ENCODE results near the gene CHRNB1.

CHRNB1 gene

DNA sequence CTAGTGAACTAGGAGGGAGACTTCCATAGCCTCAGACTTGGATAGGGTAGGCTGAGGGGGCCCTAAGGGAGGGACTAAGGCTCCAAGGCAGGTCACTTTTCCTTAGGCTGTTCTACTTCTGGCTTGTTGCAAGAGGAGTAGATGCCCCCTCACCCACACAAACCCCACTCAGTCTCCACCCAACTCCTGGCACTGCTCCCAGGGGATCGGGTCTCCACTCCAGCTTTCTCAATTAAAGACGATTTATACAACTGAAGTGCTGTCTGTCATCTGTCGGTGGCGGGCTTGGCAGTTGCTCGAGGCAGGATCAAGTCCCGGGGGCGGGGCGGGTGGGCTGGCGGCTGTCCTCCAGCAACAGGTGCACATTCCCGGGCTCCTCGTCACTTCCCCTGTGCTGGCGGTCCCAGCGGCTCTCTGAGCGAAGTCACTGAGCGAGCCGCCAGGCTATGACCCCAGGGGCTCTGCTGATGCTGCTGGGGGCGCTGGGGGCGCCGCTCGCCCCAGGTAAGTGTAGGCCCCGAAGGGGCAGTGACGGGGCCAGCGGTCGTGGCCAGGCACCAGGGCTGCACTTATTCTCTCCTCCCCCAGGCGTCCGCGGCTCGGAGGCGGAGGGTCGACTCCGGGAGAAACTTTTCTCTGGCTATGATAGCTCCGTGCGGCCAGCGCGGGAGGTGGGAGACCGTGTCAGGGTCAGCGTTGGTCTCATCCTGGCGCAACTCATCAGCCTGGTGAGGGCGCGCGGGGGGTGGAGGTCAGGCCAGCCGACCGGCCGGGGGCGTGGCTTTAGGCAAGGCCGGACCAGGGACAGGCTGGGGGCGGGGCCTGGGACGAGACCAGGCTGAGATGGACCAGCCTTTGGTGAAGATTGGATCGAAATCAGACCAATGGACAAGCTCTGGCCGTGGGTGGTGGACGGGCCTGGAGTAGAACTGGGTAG lies at the start of gene CHRNB1 (continued):
- TF ChIP-seq, protein P1, sequence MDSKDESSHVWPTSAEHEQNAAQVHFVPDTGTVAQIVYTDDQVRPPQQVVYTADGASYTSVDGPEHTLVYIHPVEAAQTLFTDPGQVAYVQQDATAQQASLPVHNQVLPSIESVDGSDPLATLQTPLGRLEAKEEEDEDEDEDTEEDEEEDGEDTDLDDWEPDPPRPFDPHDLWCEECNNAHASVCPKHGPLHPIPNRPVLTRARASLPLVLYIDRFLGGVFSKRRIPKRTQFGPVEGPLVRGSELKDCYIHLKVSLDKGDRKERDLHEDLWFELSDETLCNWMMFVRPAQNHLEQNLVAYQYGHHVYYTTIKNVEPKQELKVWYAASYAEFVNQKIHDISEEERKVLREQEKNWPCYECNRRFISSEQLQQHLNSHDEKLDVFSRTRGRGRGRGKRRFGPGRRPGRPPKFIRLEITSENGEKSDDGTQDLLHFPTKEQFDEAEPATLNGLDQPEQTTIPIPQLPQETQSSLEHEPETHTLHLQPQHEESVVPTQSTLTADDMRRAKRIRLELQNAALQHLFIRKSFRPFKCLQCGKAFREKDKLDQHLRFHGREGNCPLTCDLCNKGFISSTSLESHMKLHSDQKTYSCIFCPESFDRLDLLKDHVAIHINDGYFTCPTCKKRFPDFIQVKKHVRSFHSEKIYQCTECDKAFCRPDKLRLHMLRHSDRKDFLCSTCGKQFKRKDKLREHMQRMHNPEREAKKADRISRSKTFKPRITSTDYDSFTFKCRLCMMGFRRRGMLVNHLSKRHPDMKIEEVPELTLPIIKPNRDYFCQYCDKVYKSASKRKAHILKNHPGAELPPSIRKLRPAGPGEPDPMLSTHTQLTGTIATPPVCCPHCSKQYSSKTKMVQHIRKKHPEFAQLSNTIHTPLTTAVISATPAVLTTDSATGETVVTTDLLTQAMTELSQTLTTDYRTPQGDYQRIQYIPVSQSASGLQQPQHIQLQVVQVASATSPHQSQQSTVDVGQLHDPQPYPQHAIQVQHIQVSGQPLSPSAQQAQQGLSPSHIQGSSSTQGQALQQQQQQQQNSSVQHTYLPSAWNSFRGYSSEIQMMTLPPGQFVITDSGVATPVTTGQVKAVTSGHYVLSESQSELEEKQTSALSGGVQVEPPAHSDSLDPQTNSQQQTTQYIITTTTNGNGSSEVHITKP (tag by site-specific recombination; IDR thresholded peaks at IDR 0.05) = peak; percentile 45; the same call in 1 of the 2 replicates
- TF ChIP-seq RBAK (tag by site-specific recombination; IDR thresholded peaks at IDR 0.05) (no peak), KLF7 (tag by site-specific recombination; IDR thresholded peaks at IDR 0.05; ENCODE audit: borderline replicate concordance) (no peak), ZNF174 (tag by site-specific recombination; IDR thresholded peaks at IDR 0.05) (no peak), ZNF558 (tag by site-specific recombination; IDR thresholded peaks at IDR 0.05) (no peak), KLF8 (tag by site-specific recombination; IDR thresholded peaks at IDR 0.05) (no peak; the same call in 1 of the 2 replicates), ZBTB48 (tag by site-specific recombination; IDR thresholded peaks at IDR 0.05) (no peak), ZNF549 (tag by site-specific recombination; IDR thresholded peaks at IDR 0.05) (no peak), ZNF202 (tag by site-specific recombination; IDR thresholded peaks at IDR 0.05; ENCODE audit: borderline replicate concordance) (no peak), ZNF501 (tag by site-specific recombination; IDR thresholded peaks at IDR 0.05) (no peak), ZNF221 (tag by site-specific recombination; IDR thresholded peaks at IDR 0.05; ENCODE audit: borderline replicate concordance) (no peak), ZNF146 (tag by site-specific recombination; IDR thresholded peaks at IDR 0.05) (no peak), MZF1 (tag by site-specific recombination; IDR thresholded peaks at IDR 0.05; ENCODE audit: borderline replicate concordance) (no peak), ZNF510 (tag by site-specific recombination; IDR thresholded peaks at IDR 0.05; ENCODE audit: insufficient replicate concordance) (no peak), ZNF629 (tag by site-specific recombination; IDR thresholded peaks at IDR 0.05) (no peak), ZNF175 (tag by site-specific recombination; IDR thresholded peaks at IDR 0.05) (no peak), GFI1B (tag by site-specific recombination; IDR thresholded peaks at IDR 0.05) (no peak), ZNF404 (tag by site-specific recombination; IDR thresholded peaks at IDR 0.05) (no peak), ZNF211 (tag by site-specific recombination; IDR thresholded peaks at IDR 0.05; ENCODE audit: low read depth) (no peak), ZNF394 (tag by site-specific recombination; IDR thresholded peaks at IDR 0.05; ENCODE audit: borderline replicate concordance) (no peak), ZNF707 (tag by site-specific recombination; IDR thresholded peaks at IDR 0.05) (no peak), ZNF530 (tag by site-specific recombination; IDR thresholded peaks at IDR 0.05; ENCODE audit: low read depth) (no peak), ZNF239 (tag by site-specific recombination; IDR thresholded peaks at IDR 0.05) (no peak), GLIS1 (tag by site-specific recombination; IDR thresholded peaks at IDR 0.05) (peak; percentile 84)
- TF ChIP-seq, protein P2, sequence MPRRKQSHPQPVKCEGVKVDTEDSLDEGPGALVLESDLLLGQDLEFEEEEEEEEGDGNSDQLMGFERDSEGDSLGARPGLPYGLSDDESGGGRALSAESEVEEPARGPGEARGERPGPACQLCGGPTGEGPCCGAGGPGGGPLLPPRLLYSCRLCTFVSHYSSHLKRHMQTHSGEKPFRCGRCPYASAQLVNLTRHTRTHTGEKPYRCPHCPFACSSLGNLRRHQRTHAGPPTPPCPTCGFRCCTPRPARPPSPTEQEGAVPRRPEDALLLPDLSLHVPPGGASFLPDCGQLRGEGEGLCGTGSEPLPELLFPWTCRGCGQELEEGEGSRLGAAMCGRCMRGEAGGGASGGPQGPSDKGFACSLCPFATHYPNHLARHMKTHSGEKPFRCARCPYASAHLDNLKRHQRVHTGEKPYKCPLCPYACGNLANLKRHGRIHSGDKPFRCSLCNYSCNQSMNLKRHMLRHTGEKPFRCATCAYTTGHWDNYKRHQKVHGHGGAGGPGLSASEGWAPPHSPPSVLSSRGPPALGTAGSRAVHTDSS (tag by site-specific recombination; IDR thresholded peaks at IDR 0.05) = no peak
- TF ChIP-seq, protein P3, sequence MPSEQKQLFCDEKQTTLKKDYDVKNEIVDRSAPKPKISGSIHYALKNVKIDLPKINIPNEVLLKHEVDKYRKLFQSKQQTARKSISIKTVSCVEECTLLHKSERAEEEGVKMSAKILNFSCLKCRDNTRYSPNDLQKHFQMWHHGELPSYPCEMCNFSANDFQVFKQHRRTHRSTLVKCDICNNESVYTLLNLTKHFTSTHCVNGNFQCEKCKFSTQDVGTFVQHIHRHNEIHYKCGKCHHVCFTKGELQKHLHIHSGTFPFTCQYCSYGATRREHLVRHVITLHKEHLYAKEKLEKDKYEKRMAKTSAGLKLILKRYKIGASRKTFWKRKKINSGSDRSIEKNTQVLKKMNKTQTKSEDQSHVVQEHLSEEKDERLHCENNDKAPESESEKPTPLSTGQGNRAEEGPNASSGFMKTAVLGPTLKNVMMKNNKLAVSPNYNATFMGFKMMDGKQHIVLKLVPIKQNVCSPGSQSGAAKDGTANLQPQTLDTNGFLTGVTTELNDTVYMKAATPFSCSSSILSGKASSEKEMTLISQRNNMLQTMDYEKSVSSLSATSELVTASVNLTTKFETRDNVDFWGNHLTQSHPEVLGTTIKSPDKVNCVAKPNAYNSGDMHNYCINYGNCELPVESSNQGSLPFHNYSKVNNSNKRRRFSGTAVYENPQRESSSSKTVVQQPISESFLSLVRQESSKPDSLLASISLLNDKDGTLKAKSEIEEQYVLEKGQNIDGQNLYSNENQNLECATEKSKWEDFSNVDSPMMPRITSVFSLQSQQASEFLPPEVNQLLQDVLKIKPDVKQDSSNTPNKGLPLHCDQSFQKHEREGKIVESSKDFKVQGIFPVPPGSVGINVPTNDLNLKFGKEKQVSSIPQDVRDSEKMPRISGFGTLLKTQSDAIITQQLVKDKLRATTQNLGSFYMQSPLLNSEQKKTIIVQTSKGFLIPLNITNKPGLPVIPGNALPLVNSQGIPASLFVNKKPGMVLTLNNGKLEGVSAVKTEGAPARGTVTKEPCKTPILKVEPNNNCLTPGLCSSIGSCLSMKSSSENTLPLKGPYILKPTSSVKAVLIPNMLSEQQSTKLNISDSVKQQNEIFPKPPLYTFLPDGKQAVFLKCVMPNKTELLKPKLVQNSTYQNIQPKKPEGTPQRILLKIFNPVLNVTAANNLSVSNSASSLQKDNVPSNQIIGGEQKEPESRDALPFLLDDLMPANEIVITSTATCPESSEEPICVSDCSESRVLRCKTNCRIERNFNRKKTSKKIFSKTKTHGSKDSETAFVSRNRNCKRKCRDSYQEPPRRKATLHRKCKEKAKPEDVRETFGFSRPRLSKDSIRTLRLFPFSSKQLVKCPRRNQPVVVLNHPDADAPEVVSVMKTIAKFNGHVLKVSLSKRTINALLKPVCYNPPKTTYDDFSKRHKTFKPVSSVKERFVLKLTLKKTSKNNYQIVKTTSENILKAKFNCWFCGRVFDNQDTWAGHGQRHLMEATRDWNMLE (tag by site-specific recombination; conservative IDR thresholded peaks at IDR 0.05; ENCODE audit: low read depth) = no peak
- TF ChIP-seq, protein P4, sequence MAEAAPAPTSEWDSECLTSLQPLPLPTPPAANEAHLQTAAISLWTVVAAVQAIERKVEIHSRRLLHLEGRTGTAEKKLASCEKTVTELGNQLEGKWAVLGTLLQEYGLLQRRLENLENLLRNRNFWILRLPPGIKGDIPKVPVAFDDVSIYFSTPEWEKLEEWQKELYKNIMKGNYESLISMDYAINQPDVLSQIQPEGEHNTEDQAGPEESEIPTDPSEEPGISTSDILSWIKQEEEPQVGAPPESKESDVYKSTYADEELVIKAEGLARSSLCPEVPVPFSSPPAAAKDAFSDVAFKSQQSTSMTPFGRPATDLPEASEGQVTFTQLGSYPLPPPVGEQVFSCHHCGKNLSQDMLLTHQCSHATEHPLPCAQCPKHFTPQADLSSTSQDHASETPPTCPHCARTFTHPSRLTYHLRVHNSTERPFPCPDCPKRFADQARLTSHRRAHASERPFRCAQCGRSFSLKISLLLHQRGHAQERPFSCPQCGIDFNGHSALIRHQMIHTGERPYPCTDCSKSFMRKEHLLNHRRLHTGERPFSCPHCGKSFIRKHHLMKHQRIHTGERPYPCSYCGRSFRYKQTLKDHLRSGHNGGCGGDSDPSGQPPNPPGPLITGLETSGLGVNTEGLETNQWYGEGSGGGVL (tag by site-specific recombination; IDR thresholded peaks at IDR 0.05) = 0 out of 2 replicates have a peak, but pooled peaks have one; percentile 5
